Lower leg skin (tissue), 3 donors: ENCODE data around the gene UBE4B.

Experiments used
- POLR2A ChIP-seq, 2 donors: fragments of 450-650 bp; IDR thresholded peaks; one replicate each; pipeline ENCODE4 v1.6.1; 2016 to 2017; ENCODE audit warnings: antibody characterized with exemption in 2 of 2, mild to moderate bottlenecking in 1 of 2, moderate library complexity in 1 of 2
- TF ChIP-seq, protein P1 (sequence below), 3 donors: fragments of 450-650 bp; IDR thresholded peaks; one replicate each; pipeline ENCODE4 v1.5.1; 2016; ENCODE audit warnings: antibody characterized with exemption in 3 of 3, mild to moderate bottlenecking in 3 of 3, moderate library complexity in 2 of 3

GRCh38 chr1:9993561-9994075 is 39.1 kb upstream of the UBE4B start:
- TF ChIP-seq, protein P1, sequence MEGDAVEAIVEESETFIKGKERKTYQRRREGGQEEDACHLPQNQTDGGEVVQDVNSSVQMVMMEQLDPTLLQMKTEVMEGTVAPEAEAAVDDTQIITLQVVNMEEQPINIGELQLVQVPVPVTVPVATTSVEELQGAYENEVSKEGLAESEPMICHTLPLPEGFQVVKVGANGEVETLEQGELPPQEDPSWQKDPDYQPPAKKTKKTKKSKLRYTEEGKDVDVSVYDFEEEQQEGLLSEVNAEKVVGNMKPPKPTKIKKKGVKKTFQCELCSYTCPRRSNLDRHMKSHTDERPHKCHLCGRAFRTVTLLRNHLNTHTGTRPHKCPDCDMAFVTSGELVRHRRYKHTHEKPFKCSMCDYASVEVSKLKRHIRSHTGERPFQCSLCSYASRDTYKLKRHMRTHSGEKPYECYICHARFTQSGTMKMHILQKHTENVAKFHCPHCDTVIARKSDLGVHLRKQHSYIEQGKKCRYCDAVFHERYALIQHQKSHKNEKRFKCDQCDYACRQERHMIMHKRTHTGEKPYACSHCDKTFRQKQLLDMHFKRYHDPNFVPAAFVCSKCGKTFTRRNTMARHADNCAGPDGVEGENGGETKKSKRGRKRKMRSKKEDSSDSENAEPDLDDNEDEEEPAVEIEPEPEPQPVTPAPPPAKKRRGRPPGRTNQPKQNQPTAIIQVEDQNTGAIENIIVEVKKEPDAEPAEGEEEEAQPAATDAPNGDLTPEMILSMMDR (IDR thresholded peaks at IDR 0.05), result no peak
- TF ChIP-seq POLR2A (IDR thresholded peaks at IDR 0.05), result no peak
